Skin epidermis (tissue), 12 donors: ENCODE results near the gene ZNF558.

ENCODE experiments used
- H3K27ac ChIP-seq, 21 experiments: fragments of 200-600 bp; sonication (generic) in 11 of 21; one replicate each; pipeline ENCODE4 v1.5.0; 2020; ENCODE audit warnings: mild to moderate bottlenecking in 3 of 21, inconsistent platforms in 2 of 21, moderate library complexity in 2 of 21
- H3K4me3 ChIP-seq, 7 experiments: fragments of 200-600 bp; sonication (generic) in 2 of 7; one replicate each; pipeline ENCODE4 v1.5.0; 2020; ENCODE audit warnings: inconsistent platforms in 2 of 7, mild to moderate bottlenecking in 2 of 7, moderate library complexity in 1 of 7

ZNF558 gene

DNA sequence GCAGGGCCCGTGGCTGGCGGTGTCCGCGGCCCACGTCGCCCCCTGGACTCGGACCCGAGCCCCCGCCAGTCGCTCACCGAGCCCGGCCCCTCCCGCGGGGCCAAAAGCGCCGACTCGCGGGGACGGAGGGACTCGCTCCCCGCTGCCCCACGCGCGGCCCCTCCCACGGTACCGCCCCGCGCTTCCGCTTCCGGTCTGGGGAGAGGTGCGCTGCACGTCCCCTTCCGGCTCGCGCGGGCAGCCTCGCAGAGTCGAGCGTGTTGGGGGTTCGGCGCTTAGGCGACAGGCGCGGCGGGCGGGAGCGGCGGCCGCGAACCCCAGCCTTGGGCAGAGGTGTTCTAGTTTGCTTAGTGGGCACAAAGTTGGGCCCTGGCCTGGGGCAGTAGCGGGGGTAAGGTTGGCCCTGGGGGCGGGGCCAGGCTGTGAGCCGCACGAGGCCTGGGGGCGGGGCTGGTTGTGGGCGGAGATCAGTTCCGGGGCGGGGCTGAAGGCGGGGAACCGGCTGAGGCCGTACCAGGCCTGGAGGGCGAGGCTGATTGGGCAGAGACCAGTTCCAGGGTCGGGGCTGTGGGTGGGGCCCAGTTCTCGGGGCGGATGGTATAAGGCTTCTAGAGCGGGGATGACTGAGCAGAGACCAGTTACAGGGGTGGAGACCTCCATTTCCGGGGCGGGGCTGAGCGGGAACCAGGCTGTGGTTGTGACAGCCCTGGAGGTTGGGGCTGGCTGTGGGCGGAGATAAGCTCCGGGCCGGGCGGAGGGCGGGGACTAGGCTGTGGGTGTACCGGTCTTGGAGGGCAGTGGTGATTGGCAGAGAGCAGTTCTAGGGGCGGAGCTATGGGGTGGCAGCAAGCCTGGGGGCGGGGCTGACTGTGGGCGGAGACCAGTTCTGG is at the start of gene ZNF558, which contains the start of gene MBD3L1:
Gene ZNF558 (minus strand): TSS at position 173 of the 890 bp plus-strand sequence. CDS start 9,645 bp downstream, outside the sequence.
Gene MBD3L1 (plus strand): TSS at position 246 of the 890 bp plus-strand sequence. CDS start 10,302 bp downstream, outside the sequence.
- Histone ChIP-seq H3K27ac (peak within 1 kb of the TSS; percentile 61 to 98 (median 94)), H3K4me3 (peak within 1 kb of the TSS; percentile 75 to 94 (median 85))

- Histone ChIP-seq H3K4me3 (no peak overlapping the region), H3K27ac (no peak overlapping the region)
These were observed 49.4 kb upstream of the ZNF558 start for GRCh38 chr19:8881512-8881911.

DNA sequence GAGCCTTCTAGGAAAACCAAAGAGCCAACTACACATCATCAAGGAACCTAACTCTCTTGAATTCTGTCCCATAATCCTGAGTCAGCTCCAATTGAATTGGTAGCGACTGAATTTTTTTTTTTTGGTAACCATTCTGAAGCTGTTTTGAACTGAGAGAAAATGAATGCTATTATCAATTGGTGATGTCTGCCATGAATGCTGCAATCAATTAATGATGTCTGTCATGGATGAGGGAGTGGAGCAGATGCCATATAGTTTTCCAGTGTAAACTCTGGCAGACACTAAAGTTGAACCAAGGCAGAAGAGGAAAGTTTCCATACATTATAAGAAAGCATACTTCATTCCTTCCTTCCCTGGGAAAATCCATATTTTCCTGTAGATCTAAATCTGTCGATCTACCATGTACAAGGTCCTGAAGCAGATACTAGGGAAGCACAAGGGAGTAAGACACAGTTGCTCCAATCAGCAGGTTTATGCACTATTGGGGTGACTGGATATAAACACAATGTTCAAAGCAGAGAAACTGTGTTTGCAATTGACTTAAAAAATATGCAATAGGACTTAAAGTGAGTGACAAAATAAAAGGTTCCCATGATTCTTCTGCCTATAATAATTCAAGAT is 48.9 kb upstream of the ZNF558 start:
- H3K4me3 ChIP-seq = no peak overlapping the region
- H3K27ac ChIP-seq = no peak overlapping the region

- Histone ChIP-seq H3K4me3 (no peak overlapping the region), H3K27ac (no peak overlapping the region)
These were observed 46.0 kb upstream of the ZNF558 start for GRCh38 chr19:8877854-8878705.

DNA sequence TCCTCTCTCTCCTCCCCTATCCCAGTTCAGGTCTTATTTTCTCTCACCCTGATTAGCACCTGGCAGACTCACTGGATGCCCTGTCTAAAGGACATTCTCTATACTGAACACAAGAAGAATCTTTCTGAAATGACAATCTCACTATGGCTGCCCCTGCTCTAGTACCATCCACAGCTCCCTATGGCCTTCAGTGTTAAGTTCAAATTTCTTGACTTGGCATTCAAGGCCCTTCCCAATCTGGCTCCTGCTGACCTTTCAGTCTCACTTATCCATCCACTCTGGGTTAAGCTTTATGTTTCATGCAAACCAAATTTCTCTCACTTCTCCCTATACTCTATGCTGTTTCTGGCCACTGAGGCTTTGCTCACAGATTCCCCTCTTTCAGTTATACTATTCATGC is 34.2 kb upstream of the ZNF558 start:
- Histone ChIP-seq H3K4me3 (no peak overlapping the region), H3K27ac (no peak overlapping the region)

DNA sequence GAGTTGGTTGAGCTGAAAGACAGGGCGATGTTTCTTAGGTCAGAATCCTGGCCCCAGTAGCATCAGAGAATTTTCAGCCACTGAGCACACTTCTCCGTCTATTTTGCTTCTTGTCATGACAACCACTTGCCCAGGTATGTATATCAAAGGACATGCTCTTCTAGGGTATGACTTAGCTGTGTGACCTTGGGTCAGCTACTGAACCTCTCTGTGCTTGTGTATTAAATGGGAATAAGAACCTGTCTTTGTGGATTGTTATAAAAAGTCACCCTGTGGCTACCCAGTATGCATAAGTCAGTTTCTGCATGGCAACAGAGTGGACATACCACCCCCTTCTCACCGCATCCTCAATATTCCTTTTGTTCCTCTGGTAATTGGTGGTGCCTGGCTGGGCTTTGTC is 26.2 kb upstream of the ZNF558 start:
- Histone ChIP-seq H3K4me3 (no peak overlapping the region), H3K27ac (no peak overlapping the region)

DNA sequence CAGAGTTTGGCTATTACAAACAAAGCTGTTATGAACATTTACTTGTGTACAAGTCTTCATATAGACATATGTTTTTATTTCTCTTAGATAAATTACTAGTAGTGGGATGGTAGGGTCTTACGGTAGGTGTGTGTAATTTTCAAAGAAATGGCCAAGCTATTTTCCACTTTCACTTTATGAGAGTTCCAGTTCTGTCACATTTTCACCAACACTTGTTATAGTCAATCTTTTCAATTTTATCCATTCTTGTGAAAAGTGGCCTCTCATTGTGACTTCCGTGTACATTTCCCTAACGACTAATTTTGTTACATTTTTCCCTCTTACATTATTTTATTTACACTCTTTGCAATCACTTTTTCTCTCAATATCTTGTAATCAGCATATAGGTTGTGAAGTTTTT is 18.4 kb upstream of the ZNF558 start:
- Histone ChIP-seq H3K4me3 (no peak overlapping the region), H3K27ac (no peak overlapping the region)

GRCh38 chr19:8849232-8849631 is 17.1 kb upstream of the ZNF558 start:
- no peak overlapping the region for H3K4me3 ChIP-seq
- no peak overlapping the region for H3K27ac ChIP-seq

DNA sequence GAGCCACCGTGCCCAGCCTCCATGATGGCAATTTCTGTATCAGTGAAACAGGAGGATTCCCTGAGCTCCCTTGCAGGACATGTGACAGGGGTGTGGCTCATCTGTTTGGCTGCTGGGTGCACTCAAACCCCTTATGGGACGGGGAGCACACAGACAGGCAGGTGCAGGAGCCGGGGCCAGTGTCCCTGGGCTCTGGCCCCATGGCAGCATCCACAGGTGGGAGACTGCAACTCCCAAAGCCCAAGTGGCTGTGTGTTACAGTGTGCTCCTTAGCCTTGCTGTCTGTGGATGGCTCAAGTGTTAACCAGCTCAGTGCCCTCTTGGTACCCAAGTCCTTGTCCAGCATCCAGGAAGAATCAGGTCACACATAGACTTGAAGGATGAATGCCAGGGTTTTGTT is 14.7 kb upstream of the ZNF558 start:
- H3K27ac ChIP-seq = no peak overlapping the region
- H3K4me3 ChIP-seq = no peak overlapping the region

GRCh38 chr19:8840708-8841107 is 8.6 kb upstream of the ZNF558 start:
- Histone ChIP-seq H3K4me3 (no peak overlapping the region), H3K27ac (no peak overlapping the region)

DNA sequence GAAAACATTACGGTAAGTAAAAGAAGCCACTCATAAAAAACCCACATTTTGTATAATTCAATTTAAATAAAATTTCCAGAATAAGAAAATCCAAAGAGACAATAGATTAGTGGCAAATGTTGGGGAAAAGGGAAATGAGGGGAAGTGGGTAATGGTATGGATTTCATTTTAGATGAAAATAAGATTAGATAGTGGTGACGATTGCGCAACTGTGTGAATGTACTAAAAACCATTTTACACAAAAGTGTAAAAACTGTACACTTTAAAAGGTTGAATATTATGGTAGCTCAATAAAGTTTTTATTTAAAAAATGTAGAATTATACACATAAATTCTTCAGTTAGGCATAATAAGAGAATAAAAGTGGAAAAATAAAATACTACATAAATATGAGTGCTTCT is 3.8 kb upstream of the ZNF558 start:
- no peak overlapping the region for H3K27ac ChIP-seq
- H3K4me3 ChIP-seq = no peak overlapping the region

GRCh38 chr19:8835446-8835845 is 3.3 kb upstream of the ZNF558 start:
- no peak overlapping the region for H3K4me3 ChIP-seq
- no peak overlapping the region for H3K27ac ChIP-seq

DNA sequence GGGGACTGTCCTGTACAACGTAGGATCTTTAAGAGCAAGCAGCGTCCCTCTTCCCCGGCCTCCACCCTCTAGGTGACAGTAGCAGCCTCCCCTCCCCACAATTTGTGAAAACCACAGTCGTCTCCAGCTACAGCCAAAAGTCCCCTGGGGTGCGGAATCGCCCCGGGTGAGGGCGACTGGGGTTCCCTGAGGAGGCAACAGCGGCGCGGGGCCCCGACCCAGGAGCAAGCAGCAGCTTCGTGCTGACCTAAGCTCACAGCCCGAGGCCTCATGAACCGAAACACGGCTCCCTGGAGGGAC is 322 bp downstream of the ZNF558 start:
- Histone ChIP-seq H3K4me3 (peak overlapping the region; percentile 75 to 94 (median 85)), H3K27ac (peak overlapping the region; percentile 61 to 98 (median 94))

DNA sequence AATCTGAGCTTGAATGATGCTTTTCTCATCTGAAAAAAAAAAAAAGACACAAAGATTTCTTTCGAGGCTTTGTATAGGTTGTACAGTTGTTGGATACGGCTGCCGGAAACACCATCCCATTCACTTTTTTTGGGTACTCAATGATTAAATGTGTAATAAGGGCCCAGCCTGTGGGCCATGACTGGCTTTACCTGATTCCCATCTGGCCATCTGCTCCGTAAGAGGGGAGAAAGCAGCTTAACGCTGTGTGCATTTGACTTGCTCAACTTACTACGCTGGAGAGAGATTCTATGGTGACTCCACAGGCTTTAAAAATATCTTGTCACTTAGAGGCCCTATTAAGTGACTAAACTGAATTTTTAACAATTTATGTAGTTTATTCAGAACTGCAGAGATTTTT is 731 bp downstream of the ZNF558 start:
- Histone ChIP-seq H3K4me3 (peak overlapping the region; percentile 75 to 94 (median 85)), H3K27ac (peak overlapping the region in 20 of 21 experiments; percentile 80 to 98 (median 94))

GRCh38 chr19:8827277-8827676 is 4.8 kb downstream of the ZNF558 start:
- no peak overlapping the region for H3K4me3 ChIP-seq
- H3K27ac ChIP-seq = no peak overlapping the region

- H3K27ac ChIP-seq = no peak overlapping the region
These were observed 5.7 kb downstream of the ZNF558 start for GRCh38 chr19:8826371-8826770.

GRCh38 chr19:8821748-8822241 is 10.3 kb downstream of the ZNF558 start:
- H3K27ac ChIP-seq = no peak overlapping the region
- no peak overlapping the region for H3K4me3 ChIP-seq

More at GRCh38 chr19:8826371-8826770, 5.7 kb downstream of the ZNF558 start:
- no peak overlapping the region for H3K4me3 ChIP-seq

- Histone ChIP-seq H3K27ac (no peak overlapping the region), H3K4me3 (no peak overlapping the region)
These were observed 11.9 kb downstream of the ZNF558 start for GRCh38 chr19:8820234-8820633.

GRCh38 chr19:8815780-8816179 is 16.3 kb downstream of the ZNF558 start:
- H3K4me3 ChIP-seq = no peak overlapping the region
- no peak overlapping the region for H3K27ac ChIP-seq

- no peak overlapping the region for H3K4me3 ChIP-seq
- H3K27ac ChIP-seq = no peak overlapping the region
These were observed 17.9 kb downstream of the ZNF558 start for GRCh38 chr19:8814176-8814575.
